Measurements from ENCODE around the gene KLHL26. TPM values are rescaled to one million over a fixed set of nuclear protein-coding genes. Genes with fewer than 3 reads are reported as not detected.

KLHL26 gene
- total RNA-seq, 1 experiment from 2014 or later = 17.1 TPM

- TF ChIP-seq POLR2AphosphoS5 (IDR thresholded peaks at IDR 0.05; ENCODE audit: low read depth, low read length) = no peak
- no peak for TF ChIP-seq RAD21 (IDR thresholded peaks at IDR 0.05; ENCODE audit: low read depth)
- no peak; the same call in 1 of the 2 replicates for TF ChIP-seq MAX (IDR thresholded peaks at IDR 0.05)
- no peak for TF ChIP-seq FOSL1 (IDR thresholded peaks at IDR 0.05; ENCODE audit: low read depth)
- no peak for TF ChIP-seq CEBPB (IDR thresholded peaks at IDR 0.05; ENCODE audit: low read depth)
- TF ChIP-seq POLR2A (IDR thresholded peaks at IDR 0.05; ENCODE audit: borderline replicate concordance, extremely low read depth, insufficient read depth, insufficient read length) = no peak
- no peak for TF ChIP-seq ATF3 (IDR thresholded peaks at IDR 0.05)
- no peak for TF ChIP-seq TCF7L2 (IDR thresholded peaks at IDR 0.05; ENCODE audit: borderline replicate concordance, extremely low read depth, insufficient read depth, insufficient read length)
- no peak for TF ChIP-seq JUND (IDR thresholded peaks at IDR 0.05)
- TF ChIP-seq SRF (IDR thresholded peaks at IDR 0.05; ENCODE audit: low read depth) = no peak
- no peak for TF ChIP-seq ZNF274 (IDR thresholded peaks at IDR 0.05; ENCODE audit: low read depth, low read length)
- TF ChIP-seq REST (IDR thresholded peaks at IDR 0.05; ENCODE audit: low read depth) = no peak
- no peak for TF ChIP-seq YY1 (IDR thresholded peaks at IDR 0.05; ENCODE audit: extremely low read depth, insufficient replicate concordance, low read depth, low read length)
- TF ChIP-seq ELF1 (IDR thresholded peaks at IDR 0.05; ENCODE audit: borderline replicate concordance, low read depth) = no peak
- TF ChIP-seq EZH2 (IDR thresholded peaks at IDR 0.05) = no peak
- TF ChIP-seq, protein P1, sequence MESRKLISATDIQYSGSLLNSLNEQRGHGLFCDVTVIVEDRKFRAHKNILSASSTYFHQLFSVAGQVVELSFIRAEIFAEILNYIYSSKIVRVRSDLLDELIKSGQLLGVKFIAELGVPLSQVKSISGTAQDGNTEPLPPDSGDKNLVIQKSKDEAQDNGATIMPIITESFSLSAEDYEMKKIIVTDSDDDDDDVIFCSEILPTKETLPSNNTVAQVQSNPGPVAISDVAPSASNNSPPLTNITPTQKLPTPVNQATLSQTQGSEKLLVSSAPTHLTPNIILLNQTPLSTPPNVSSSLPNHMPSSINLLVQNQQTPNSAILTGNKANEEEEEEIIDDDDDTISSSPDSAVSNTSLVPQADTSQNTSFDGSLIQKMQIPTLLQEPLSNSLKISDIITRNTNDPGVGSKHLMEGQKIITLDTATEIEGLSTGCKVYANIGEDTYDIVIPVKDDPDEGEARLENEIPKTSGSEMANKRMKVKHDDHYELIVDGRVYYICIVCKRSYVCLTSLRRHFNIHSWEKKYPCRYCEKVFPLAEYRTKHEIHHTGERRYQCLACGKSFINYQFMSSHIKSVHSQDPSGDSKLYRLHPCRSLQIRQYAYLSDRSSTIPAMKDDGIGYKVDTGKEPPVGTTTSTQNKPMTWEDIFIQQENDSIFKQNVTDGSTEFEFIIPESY (IDR thresholded peaks at IDR 0.05; ENCODE audit: extremely low read depth, insufficient replicate concordance, low read length) = no peak
- TF ChIP-seq SIN3A (IDR thresholded peaks at IDR 0.05; ENCODE audit: low read depth) = no peak
- no peak for TF ChIP-seq SP1 (IDR thresholded peaks at IDR 0.05; ENCODE audit: low read depth)
- peaks cover 9 to 27% of the 10 kb centered on the region in 2 experiments for H3K4me1 ChIP-seq (ENCODE audit: control insufficient read depth in 1 of 2, insufficient read depth in 2 of 2, low read length in 2 of 2)
- no peaks in the 10 kb centered on the region for H3K9me3 ChIP-seq (ENCODE audit: control insufficient read depth in 1 of 2, insufficient read depth in 1 of 2, low read depth in 1 of 2, low read length in 2 of 2)
- POLR2A ChIA-PET = interaction anchor here (1.1 kb wide), 1 partner anchor 48 kb away, joined by 3 read pairs; no protein-coding TSS in a partner anchor
- H3K9me2 ChIP-seq (ENCODE audit: insufficient read depth) = no peaks in the 10 kb centered on the region
- peak overlapping the region; percentile 92 to 98 for H3K4me3 ChIP-seq (replicated peaks in 1 of 2; ENCODE audit: low read depth in 1 of 2, low read length in 2 of 2)
- no peaks in the 10 kb centered on the region for H3K27me3 ChIP-seq (ENCODE audit: insufficient read depth, low read length)
- CTCF ChIA-PET = no interaction called here
- no peaks in the 10 kb centered on the region for H3K36me3 ChIP-seq (ENCODE audit: control insufficient read depth in 1 of 2, insufficient read depth in 2 of 2, low read length in 2 of 2)
- peaks cover 36% of the 10 kb centered on the region for H3K79me2 ChIP-seq (ENCODE audit: insufficient read depth, low read length)
- BruUV-seq (replicated peaks) = TSS peak; percentile 42
- no peaks in the 10 kb centered on the region for H4K20me1 ChIP-seq (ENCODE audit: insufficient read depth)
- DNase-seq (ENCODE audit: low read depth, low spot score) (peak; percentile 32), ATAC-seq (0 out of 2 replicates have a peak, but pooled peaks have one; percentile 21)
- peak overlapping the region; percentile 99 for H3K4me2 ChIP-seq (ENCODE audit: low read length)
- RAD21 ChIA-PET (ENCODE audit: low non-redundant PET in 1 of 2, low total read pairs in 2 of 2, uncharacterized antibody in 2 of 2, unreplicated experiment in 2 of 2) = interaction anchor here in 1 of 2 experiments (0.6 kb wide), 1 partner anchor 329 kb away, joined by 4 read pairs; no protein-coding TSS in a partner anchor
- intact Hi-C loops (cut with micrococcal nuclease) = loop anchor here (2.0 to 5.0 kb wide), 2 partner anchors 46 to 115 kb away; partner anchors contain the start of gene ELL
- peak overlapping the region; percentile 98 for H3K9ac ChIP-seq (ENCODE audit: low read length)
- H2AFZ ChIP-seq (ENCODE audit: low read depth, low read length, poor library complexity, severe bottlenecking) = no peak overlapping the region
- peak overlapping the region; percentile 82 for H3K27ac ChIP-seq (ENCODE audit: low read depth, low read length)
Measured at GRCh38 chr19:18637673-18638630, 1.1 kb downstream of the KLHL26 start.

Data from HCT116 (cell line).